Ovary (tissue), 9 donors: Measurements from ENCODE around the gene KRTAP4-4. TPM values are rescaled to one million over a fixed set of nuclear protein-coding genes. Genes with fewer than 3 reads are reported as not detected.
"Not testable (repeated sequence)": the region's sequence is repeated elsewhere in the genome, so short reads cannot be mapped to it uniquely, and the experiment has no call there.

Experiments used
- DNase-seq, 5 donors: peaks; one replicate each; pipeline ENCODE4 v3.0.0-alpha.2; 2019 to 2020
- H3K27ac ChIP-seq, 2 donors: fragments of 200-600 bp; one replicate each; pipeline versions ENCODE4 v1.5.1 to v1.8.0; 2019 to 2022
- H3K27me3 ChIP-seq: fragments of 200-600 bp; one replicate; pipeline ENCODE4 v1.8.0; 2022
- H3K36me3 ChIP-seq: fragments of 200-600 bp; sonication (generic); one replicate; pipeline ENCODE4 v1.5.1; 2019
- H3K4me1 ChIP-seq: one replicate; pipeline ENCODE4 v1.8.1; 2013; ENCODE audit warnings: mild to moderate bottlenecking, moderate library complexity; ENCODE audit not compliant: insufficient read depth
- H3K4me3 ChIP-seq: fragments of 200-600 bp; sonication (generic); one replicate; pipeline ENCODE4 v1.5.1; 2017
- H3K9me3 ChIP-seq, 2 donors: fragments of 200-600 bp in 1 of 2; sonication (generic) in 1 of 2; one replicate each; pipeline versions ENCODE4 v1.5.1 to v1.8.1; 2013 to 2019; ENCODE audit warnings: mild to moderate bottlenecking in 1 of 2, moderate library complexity in 1 of 2
- CTCF ChIP-seq, 3 donors: fragments of 450-650 bp in 2 of 3; fragments of 200-600 bp in 1 of 3; IDR thresholded peaks; one replicate each; pipeline versions ENCODE4 v1.5.1 to v1.8.0; 2016 to 2022; ENCODE audit warnings: antibody characterized with exemption in 3 of 3, mild to moderate bottlenecking in 1 of 3
- EP300 ChIP-seq: sonication (generic); formaldehyde crosslinking; IDR thresholded peaks from one replicate; pipeline ENCODE4 v1.6.1; 2017; ENCODE audit warnings: antibody characterized with exemption
- POLR2A ChIP-seq: fragments of 450-650 bp; IDR thresholded peaks from one replicate; pipeline ENCODE4 v1.6.1; 2017; ENCODE audit warnings: antibody characterized with exemption, mild to moderate bottlenecking, moderate library complexity
- WGBS, 3 donors: extraction: QIAGEN DNeasy Blood & Tissue Kit in 1 of 3; methylation state at CpG; one replicate each; pipeline versions ENCODE4 v1.1.5 to v1.1.7; 2013 to 2017; 5-methylcytosine and 5-hydroxymethylcytosine counted together
- intact Hi-C, 4 donors: fragments of 100-400 bp; cut with DNase I; formaldehyde crosslinking; loops; one replicate each; pipeline versions ENCODE4 v1.11.0 to v1.15.1; 2022 to 2023
- polyA plus RNA-seq, 2 donors: library from polyadenylated mRNA; stranded (reverse); fragments of 200-250 nt in 1 of 2; fragments of 350-450 nt in 1 of 2; fragmentation: Illumina TruSeq in 1 of 2; extraction: RNeasy Lipid Tissue Mini Kit (QIAGEN cat#74804) in 1 of 2; gene quantifications; one replicate each; pipeline ENCODE4 v1.2.3, GENCODE V29; 2013 to 2014
- total RNA-seq, 7 donors: library from RNA; depleted of rRNA in 2 of 7; stranded (reverse); fragments of >200 nt in 2 of 7; fragmentation: NEBNext Ultra II Directional in 3 of 7; extraction: Animal tissue kit (Norgen Biotek cat#: 25700) in 3 of 7; gene quantifications; one replicate each; pipeline versions ENCODE4 v1.1.0 to v1.2.4, GENCODE V29; 2016 to 2023
- donor health status: DM: no; HTN: no; CAD: no; lungs with moderate emphysema.
- donor health status: DM: no; HTN: no; CAD: no.
- donor health status: Bipolar disorder and iron deficiency.
- donor health status: DM: yes; HTN: yes; CAD: no.
- donor health status: DM: no; HTN: no; CAD: no.
- donor health status: DM: yes; HTN: yes; CAD: no.

Gene KRTAP4-4
- total and polyA plus RNA-seq, 9 donors = not detected

GRCh38 chr17:41125064-41125463, 35.5 kb downstream of the KRTAP4-4 start:
- no peak overlapping the region for H3K4me3 ChIP-seq
- H3K27ac ChIP-seq = no peak overlapping the region
- 71 to 100% (median 95%) methylated on average over 2 of the region's 2 CpGs for WGBS, 3 donors
- TF ChIP-seq POLR2A = no peak
- TF ChIP-seq EP300 = no peak
- TF ChIP-seq CTCF (IDR thresholded peaks at IDR 0.05) = no peak
- H3K4me1 ChIP-seq = no peaks in the 10 kb centered on the region
- no peaks in the 10 kb centered on the region for H3K27me3 ChIP-seq
- intact Hi-C loops = no loop called here
- H3K36me3 ChIP-seq = no peaks in the 10 kb centered on the region
- DNase-seq = no peak
- no peaks in the 10 kb centered on the region for H3K9me3 ChIP-seq

GRCh38 chr17:41123991-41124371, 36.6 kb downstream of the KRTAP4-4 start, which contains the start of gene KRTAP4-12:
TSS of gene KRTAP4-12 (minus strand) at chr17:41124182. CDS start at chr17:41124122, 60 bp downstream.
- H3K4me1 ChIP-seq, H3K27ac ChIP-seq, H3K4me3 ChIP-seq, DNase-seq, H3K9me3 ChIP-seq, H3K27me3 ChIP-seq, intact Hi-C loops, H3K36me3 ChIP-seq: not testable (repeated sequence)
- 77 to 80% (median 78%) methylated on average over 3 of the region's 3 CpGs for WGBS, 3 donors

GRCh38 chr17:41123292-41123990, 37.1 kb downstream of the KRTAP4-4 start:
- 79 to 84% (median 79%) methylated on average over 12 of the region's 12 CpGs for WGBS, 3 donors
- H3K4me1 ChIP-seq, intact Hi-C loops, H3K36me3 ChIP-seq, DNase-seq, H3K27me3 ChIP-seq, H3K9me3 ChIP-seq, H3K4me3 ChIP-seq, H3K27ac ChIP-seq: not testable (repeated sequence)

GRCh38 chr17:41121742-41122141, 38.8 kb downstream of the KRTAP4-4 start:
- no peak overlapping the region for H3K4me3 ChIP-seq
- H3K27me3 ChIP-seq = no peaks in the 10 kb centered on the region
- WGBS, 3 donors = 86 to 92% (median 87%) methylated on average over 2 of the region's 2 CpGs
- no peaks in the 10 kb centered on the region for H3K4me1 ChIP-seq
- no peaks in the 10 kb centered on the region for H3K36me3 ChIP-seq
- DNase-seq = no peak
- intact Hi-C loops = no loop called here
- no peak overlapping the region for H3K27ac ChIP-seq
- H3K9me3 ChIP-seq = no peaks in the 10 kb centered on the region
- TF ChIP-seq POLR2A (no peak), EP300 (no peak), CTCF (IDR thresholded peaks at IDR 0.05) (no peak)

GRCh38 chr17:41119696-41120690, 40.6 kb downstream of the KRTAP4-4 start:
- H3K27me3 ChIP-seq, intact Hi-C loops, H3K4me3 ChIP-seq, H3K36me3 ChIP-seq, H3K27ac ChIP-seq, DNase-seq, H3K9me3 ChIP-seq, H3K4me1 ChIP-seq: not testable (repeated sequence)
- WGBS, 3 donors = 52 to 59% (median 56%) methylated on average over 11 of the region's 11 CpGs
